Measurements from ENCODE around the gene PRLH. TPM values are rescaled to one million over a fixed set of nuclear protein-coding genes. Genes with fewer than 3 reads are reported as not detected.
A peak's percentile ranks its signal among the peaks of the same experiment; 100 is the strongest.

PRLH gene
- total and polyA plus RNA-seq, 4 donors, result not detected

- no peak for DNase-seq
- H3K9me3 ChIP-seq (ENCODE audit: control insufficient read depth in 4 of 4, insufficient read depth in 3 of 4, low read length in 3 of 4), result peaks cover 0 to 2% (median 0%) of the 10 kb centered on the region in 4 donors
- WGBS, 2 donors, result 77 to 78% methylated on average over 13 of the region's 13 CpGs
- no peak overlapping the region for H3K4me3 ChIP-seq
- TF ChIP-seq CTCF (IDR thresholded peaks at IDR 0.05; ENCODE audit: control extremely low read depth, extremely low read depth), result no peak
- H3K36me3 ChIP-seq (ENCODE audit: control insufficient read depth in 4 of 4, insufficient read depth in 4 of 4, low read length in 4 of 4), result no peaks in the 10 kb centered on the region
- no peak for ATAC-seq (ENCODE audit: insufficient read depth, low FRiP score)
- no peaks in the 10 kb centered on the region for H3K27me3 ChIP-seq (ENCODE audit: control insufficient read depth in 3 of 3, insufficient read depth in 3 of 3, low read length in 2 of 3)
- peak overlapping the region in 1 of 2 donors; percentile 51 for H3K9ac ChIP-seq (ENCODE audit: insufficient read depth in 1 of 2, low read length in 2 of 2)
- peak overlapping the region in 1 of 2 donors; percentile 40 for H3K27ac ChIP-seq (ENCODE audit: low read depth in 1 of 2, low read length in 1 of 2)
- peaks cover 3 to 14% (median 5%) of the 10 kb centered on the region in 5 donors for H3K4me1 ChIP-seq (ENCODE audit: control insufficient read depth in 5 of 5, insufficient read depth in 5 of 5, low read length in 5 of 5)
Measured at GRCh38 chr2:237603049-237603717, 36.8 kb downstream of the PRLH start.

GRCh38 chr2:237603718-237604362 is 37.5 kb downstream of the PRLH start:
- peak overlapping the region in 1 of 2 donors; percentile 51 for H3K9ac ChIP-seq (ENCODE audit: insufficient read depth in 1 of 2, low read length in 2 of 2)
- H3K36me3 ChIP-seq (ENCODE audit: control insufficient read depth in 4 of 4, insufficient read depth in 4 of 4, low read length in 4 of 4), result no peaks in the 10 kb centered on the region
- H3K4me1 ChIP-seq (ENCODE audit: control insufficient read depth in 5 of 5, insufficient read depth in 5 of 5, low read length in 5 of 5), result peaks cover 3 to 14% (median 5%) of the 10 kb centered on the region in 5 donors
- WGBS, 2 donors, result 15 to 28% methylated on average over 15 of the region's 15 CpGs
- H3K9me3 ChIP-seq (ENCODE audit: control insufficient read depth in 4 of 4, insufficient read depth in 3 of 4, low read length in 3 of 4), result peaks cover 0 to 2% (median 0%) of the 10 kb centered on the region in 4 donors
- no peaks in the 10 kb centered on the region for H3K27me3 ChIP-seq (ENCODE audit: control insufficient read depth in 3 of 3, insufficient read depth in 3 of 3, low read length in 2 of 3)
- no peak for TF ChIP-seq CTCF (IDR thresholded peaks at IDR 0.05; ENCODE audit: control extremely low read depth, extremely low read depth)
- ATAC-seq (ENCODE audit: insufficient read depth, low FRiP score) (peak; percentile 72), DNase-seq (peak; percentile 67 to 81 (median 70))
- no peak overlapping the region for H3K4me3 ChIP-seq
- peak overlapping the region in 1 of 2 donors; percentile 67 for H3K27ac ChIP-seq (ENCODE audit: low read depth in 1 of 2, low read length in 1 of 2)

- Histone ChIP-seq H3K27ac (ENCODE audit: low read depth in 1 of 2, low read length in 1 of 2) (peak overlapping the region in 1 of 2 donors; percentile 64), H3K9ac (ENCODE audit: insufficient read depth in 1 of 2, low read length in 2 of 2) (no peak overlapping the region), H3K27me3 (ENCODE audit: control insufficient read depth in 3 of 3, insufficient read depth in 3 of 3, low read length in 2 of 3) (no peaks in the 10 kb centered on the region), H3K4me3 (no peak overlapping the region), H3K36me3 (ENCODE audit: control insufficient read depth in 4 of 4, insufficient read depth in 4 of 4, low read length in 4 of 4) (no peaks in the 10 kb centered on the region), H3K9me3 (ENCODE audit: control insufficient read depth in 4 of 4, insufficient read depth in 3 of 4, low read length in 3 of 4) (peaks cover 0 to 2% (median 0%) of the 10 kb centered on the region in 4 donors), H3K4me1 (ENCODE audit: control insufficient read depth in 5 of 5, insufficient read depth in 5 of 5, low read length in 5 of 5) (peaks cover 3 to 14% (median 5%) of the 10 kb centered on the region in 5 donors)
- TF ChIP-seq CTCF (IDR thresholded peaks at IDR 0.05; ENCODE audit: control extremely low read depth, extremely low read depth), result no peak
- DNase-seq (no peak), ATAC-seq (ENCODE audit: insufficient read depth, low FRiP score) (no peak)
- 94 to 95% methylated on average over 11 of the region's 11 CpGs for WGBS, 2 donors
Measured at GRCh38 chr2:237604391-237604790, 38.0 kb downstream of the PRLH start.
